Naive thymus-derived CD8-positive, alpha-beta T cell (primary cell): Measurements from ENCODE around the gene SAPCD1. TPM values are rescaled to one million over a fixed set of nuclear protein-coding genes. Genes with fewer than 3 reads are reported as not detected.

ENCODE experiments used
- ATAC-seq, 2 donors: fragments of 150-1000 bp; cut with Tn5 transposase in 1 of 2; sonication (Bioruptor Pico), chemical (Tn5 transposase) in 1 of 2; 1 replicate in 1 of 2; 2 replicates in 1 of 2; pipeline ENCODE4 v1.10.0; 2021; ENCODE audit warnings: mild to moderate bottlenecking in 2 of 2, moderate library complexity in 2 of 2
- POLR2A ChIA-PET: fragments of 350-600 bp; sonication (Branson Sonifier 250); formaldehyde crosslinking; loops from one replicate; lab custom pipeline; 2021; ENCODE audit warnings: antibody characterized with exemption; lab: Charles Lee
- DNase-seq, 10 donors: peaks; one replicate each; pipeline versions ENCODE4 v3.0.0 to v3.0.0-alpha.2; 2020 to 2022
- H3K27ac Mint-ChIP-seq, 10 donors: one replicate each; pipeline ENCODE4 v1.8.0; 2020 to 2022; ENCODE audit warnings: mild to moderate bottlenecking in 10 of 10, mixed read lengths in 10 of 10, moderate library complexity in 4 of 10, inconsistent platforms in 1 of 10
- H3K27me3 Mint-ChIP-seq, 5 donors: one replicate each; pipeline ENCODE4 v1.8.0; 2021 to 2022; ENCODE audit warnings: mixed read lengths in 5 of 5
- H3K36me3 Mint-ChIP-seq, 3 donors: one replicate each; pipeline ENCODE4 v1.8.0; 2020 to 2022; ENCODE audit warnings: mixed read lengths in 3 of 3, mild to moderate bottlenecking in 2 of 3, inconsistent platforms in 1 of 3
- H3K4me1 Mint-ChIP-seq, 4 donors: one replicate each; pipeline ENCODE4 v1.8.0; 2021 to 2022; ENCODE audit warnings: mixed read lengths in 4 of 4
- H3K4me3 Mint-ChIP-seq, 10 donors: one replicate each; pipeline ENCODE4 v1.8.0; 2020 to 2022; ENCODE audit warnings: mild to moderate bottlenecking in 10 of 10, mixed read lengths in 10 of 10, moderate library complexity in 6 of 10, inconsistent platforms in 1 of 10
- H3K9me3 Mint-ChIP-seq, 9 donors: one replicate each; pipeline ENCODE4 v1.8.0; 2020 to 2022; ENCODE audit warnings: mixed read lengths in 9 of 9, mild to moderate bottlenecking in 3 of 9, inconsistent platforms in 1 of 9, moderate library complexity in 1 of 9
- polyA plus RNA-seq, 3 donors: library from polyadenylated mRNA; unstranded; fragments of 300-500 nt; fragmentation: Illumina TruSeq; gene quantifications; one replicate each; pipeline ENCODE4 v1.2.3, GENCODE V29; 2021
- total RNA-seq, 8 experiments: library from RNA in 2 of 8; stranded (reverse) in 2 of 8; gene quantifications; one replicate each; pipeline ENCODE4 v1.2.3 and lab custom pipeline; 2021 to 2026

Gene SAPCD1
- total RNA-seq (1 to 10 TPM; 1.6 to 2.1 TPM), polyA plus RNA-seq (not detected), total RNA-seq (lab: John Stamatoyannopoulos, UW) (0 to 0.59 (median 0.26) reads per million in 6 experiments)

DNA sequence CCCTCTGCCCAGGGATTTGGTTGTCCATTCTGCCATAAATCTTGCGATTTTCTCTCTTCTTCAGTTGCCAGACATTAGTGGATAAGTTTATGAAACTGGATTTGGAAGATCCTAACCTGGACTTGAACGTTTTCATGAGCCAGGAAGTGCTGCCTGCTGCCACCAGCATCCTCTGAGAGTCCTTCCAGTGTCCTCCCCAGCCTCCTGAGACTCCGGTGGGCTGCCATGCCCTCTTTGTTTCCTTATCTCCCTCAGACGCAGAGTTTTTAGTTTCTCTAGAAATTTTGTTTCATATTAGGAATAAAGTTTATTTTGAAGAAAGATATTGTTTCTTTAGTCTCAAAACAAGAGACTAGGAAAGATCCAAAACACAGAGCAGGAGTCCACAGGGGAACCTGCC is at the start of gene SAPCD1:
SAPCD1 (plus strand) TSS at position 301 of the 400 bp plus-strand sequence. CDS start 399 bp downstream, outside the sequence.
- no peak for ATAC-seq
- H3K36me3 Mint-ChIP-seq, result peaks cover 0 to 7% (median 0%) of the 10 kb centered on the region in 3 donors
- no peak for DNase-seq
- H3K4me3 Mint-ChIP-seq, result peak within 1 kb of the TSS in 2 of 10 donors; percentile 12 to 14
- POLR2A ChIA-PET, result no interaction called here
- H3K27me3 Mint-ChIP-seq, result peaks cover 0 to 6% (median 0%) of the 10 kb centered on the region in 5 donors
- peaks cover 0 to 17% (median 2%) of the 10 kb centered on the region in 4 donors for H3K4me1 Mint-ChIP-seq
- H3K9me3 Mint-ChIP-seq, result no peaks in the 10 kb centered on the region
- peak within 1 kb of the TSS in 2 of 10 donors; percentile 29 to 88 for H3K27ac Mint-ChIP-seq

DNA sequence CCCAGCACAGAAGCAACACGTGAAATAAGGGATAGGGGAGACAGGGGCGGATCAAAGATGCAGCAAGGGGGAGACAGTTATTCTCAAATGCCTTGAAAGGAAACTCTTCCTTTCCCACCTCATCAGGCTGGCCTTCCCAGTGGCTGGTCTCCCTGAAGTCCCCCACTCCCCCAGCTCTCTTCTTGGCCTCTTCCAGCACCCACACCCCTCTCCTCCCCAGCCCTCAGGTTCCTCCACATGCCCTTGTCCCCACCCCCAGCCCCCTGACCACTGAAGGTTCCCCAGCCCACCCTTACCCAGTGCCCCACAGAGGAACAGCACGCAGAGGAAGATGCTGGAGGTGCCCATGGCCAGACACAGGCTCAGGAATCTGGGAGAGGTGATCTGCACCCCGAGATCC is 49.0 kb upstream of the SAPCD1 start:
- Mint-ChIP-seq H3K4me1 (peaks cover 18 to 28% (median 25%) of the 10 kb centered on the region in 4 donors), H3K4me3 (no peak overlapping the region), H3K27ac (peak overlapping the region in 3 of 10 donors; percentile 27 to 56 (median 31)), H3K9me3 (no peaks in the 10 kb centered on the region), H3K27me3 (no peaks in the 10 kb centered on the region), H3K36me3 (no peaks in the 10 kb centered on the region)
- DNase-seq, result no peak
- POLR2A ChIA-PET, result interaction anchor here (1.0 kb wide), 1 partner anchor 10 kb away, joined by 5 read pairs; the partner anchor contains the start of gene ABHD16A
- ATAC-seq, result no peak

DNA sequence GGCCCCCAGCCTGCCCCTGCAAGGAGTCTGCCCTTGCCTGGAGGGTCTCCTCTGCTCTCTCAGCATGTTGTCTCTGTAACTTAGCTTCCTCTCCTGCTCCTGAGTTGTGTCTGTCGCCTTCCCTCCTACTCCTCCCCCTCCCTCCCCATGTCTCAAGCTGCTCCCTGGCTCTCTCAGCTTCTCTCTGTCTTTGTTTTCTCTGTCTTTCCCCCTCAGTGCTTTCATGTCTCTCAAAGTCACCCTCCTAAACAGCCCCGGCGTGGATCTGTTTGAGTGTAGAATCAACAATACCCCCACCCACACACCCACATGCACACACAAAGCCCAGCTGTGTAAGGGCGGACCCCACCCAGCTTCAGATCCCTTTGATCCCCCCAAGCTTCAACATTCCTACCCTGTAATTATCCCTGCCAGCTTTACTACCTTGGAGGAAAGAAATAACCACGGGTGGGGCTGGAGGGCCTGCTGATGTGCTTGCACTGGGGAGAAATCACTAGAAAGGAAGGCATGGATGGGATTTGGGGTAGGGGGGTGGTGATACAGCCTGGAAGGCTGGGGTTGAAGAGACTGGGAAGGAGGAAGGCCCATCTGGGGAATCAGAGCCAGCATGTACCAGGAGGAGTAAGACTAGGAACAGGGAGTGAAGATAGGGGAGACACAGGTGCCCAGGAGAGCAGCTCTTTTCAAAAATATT is 48.3 kb upstream of the SAPCD1 start:
- Mint-ChIP-seq H3K27me3 (no peaks in the 10 kb centered on the region), H3K36me3 (no peaks in the 10 kb centered on the region), H3K27ac (peak overlapping the region in 7 of 10 donors; percentile 10 to 88 (median 75)), H3K4me1 (peaks cover 18 to 28% (median 25%) of the 10 kb centered on the region in 4 donors), H3K9me3 (no peaks in the 10 kb centered on the region), H3K4me3 (peak overlapping the region in 1 of 10 donors; percentile 5)
- ATAC-seq (no peak), DNase-seq (no peak)
- POLR2A ChIA-PET, result interaction anchor here (1.0 kb wide), 1 partner anchor 11 kb away, joined by 5 read pairs; the partner anchor contains the start of gene ABHD16A

DNA sequence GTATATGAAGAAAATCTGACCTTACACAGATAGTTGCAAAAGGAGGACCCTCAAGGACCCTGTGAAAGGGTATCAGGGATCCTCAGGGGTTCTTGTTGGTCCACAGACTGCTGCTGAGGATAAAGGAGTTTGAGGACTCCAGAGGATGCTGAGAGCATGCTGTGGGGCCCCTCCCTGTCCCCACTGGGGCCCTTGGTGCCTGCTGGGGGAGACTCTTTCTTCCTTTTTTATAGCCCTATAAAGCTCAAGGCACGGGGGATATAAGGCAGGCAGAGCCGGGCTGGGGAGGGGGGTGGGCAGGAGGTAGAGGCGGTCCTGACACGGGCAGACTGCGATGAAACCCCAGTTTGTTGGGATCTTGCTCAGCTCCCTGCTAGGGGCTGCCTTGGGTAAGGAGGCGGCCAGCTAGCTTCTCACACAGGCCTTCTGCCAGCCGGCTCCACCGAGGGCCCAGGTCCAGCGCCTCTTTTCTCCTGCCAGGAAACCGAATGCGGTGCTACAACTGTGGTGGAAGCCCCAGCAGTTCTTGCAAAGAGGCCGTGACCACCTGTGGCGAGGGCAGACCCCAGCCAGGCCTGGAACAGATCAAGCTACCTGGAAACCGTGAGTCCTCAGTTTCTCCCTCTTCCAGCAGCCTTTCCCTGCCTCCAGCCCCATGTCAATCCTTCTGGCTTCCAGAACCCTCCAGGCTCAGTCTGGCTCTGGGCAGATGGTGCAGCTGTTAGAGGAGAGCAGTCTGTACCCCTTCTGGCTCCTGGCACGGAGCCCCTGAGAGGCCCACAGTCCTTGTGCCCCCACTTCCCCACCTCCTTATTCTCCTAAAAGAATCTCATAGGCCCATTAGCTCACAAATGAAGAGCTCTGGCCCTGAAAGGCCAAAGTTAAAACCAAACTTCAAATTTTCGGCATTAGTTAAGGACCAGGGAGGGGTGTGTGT is 47.2 kb upstream of the SAPCD1 start, which contains the start of gene LY6G6D:
LY6G6D (plus strand) TSS at position 327 of the 937 bp plus-strand sequence; CDS start at position 335, 8 bp downstream.
- no peak for ATAC-seq
- Mint-ChIP-seq H3K36me3 (no peaks in the 10 kb centered on the region), H3K27me3 (no peaks in the 10 kb centered on the region), H3K4me3 (peak within 1 kb of the TSS in 1 of 10 donors; percentile 5), H3K4me1 (peaks cover 22 to 28% (median 25%) of the 10 kb centered on the region in 4 donors), H3K27ac (peak within 1 kb of the TSS in 7 of 10 donors; percentile 10 to 88 (median 75)), H3K9me3 (no peaks in the 10 kb centered on the region)
- POLR2A ChIA-PET, result interaction anchor here (0.7 to 1.0 kb wide), 3 partner anchors 8 to 139 kb away, joined by 3 to 4 read pairs (median 3); partner anchors contain the start of genes ABHD16A and MPIG6B
- no peak for DNase-seq

DNA sequence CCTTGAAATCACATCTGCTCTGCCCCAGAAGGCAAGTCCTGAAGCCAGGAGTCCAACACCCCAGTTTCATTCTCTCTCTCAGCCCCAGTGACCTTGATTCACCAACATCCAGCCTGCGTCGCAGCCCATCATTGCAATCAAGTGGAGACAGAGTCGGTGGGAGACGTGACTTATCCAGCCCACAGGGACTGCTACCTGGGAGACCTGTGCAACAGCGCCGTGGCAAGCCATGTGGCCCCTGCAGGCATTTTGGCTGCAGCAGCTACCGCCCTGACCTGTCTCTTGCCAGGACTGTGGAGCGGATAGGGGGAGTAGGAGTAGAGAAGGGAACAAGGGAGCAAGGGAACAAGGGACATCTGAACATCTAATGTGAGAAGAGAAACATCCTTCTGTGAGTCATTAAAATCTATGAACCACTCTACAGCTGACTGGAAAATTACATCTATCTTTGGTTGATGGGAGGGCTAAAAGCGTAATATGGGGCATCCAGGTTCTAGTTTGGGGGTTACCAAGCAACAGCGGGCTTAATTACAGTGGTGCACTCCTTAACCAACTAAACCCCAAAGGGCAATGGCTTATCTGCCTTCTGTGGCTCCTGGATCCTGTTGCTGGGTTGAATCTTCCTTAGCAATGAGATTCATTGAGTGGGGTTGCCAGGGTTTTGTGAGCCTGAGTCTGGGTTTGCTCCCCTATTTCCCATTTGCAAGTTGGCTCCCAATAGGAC is 44.8 kb upstream of the SAPCD1 start:
- no peak for DNase-seq

DNA sequence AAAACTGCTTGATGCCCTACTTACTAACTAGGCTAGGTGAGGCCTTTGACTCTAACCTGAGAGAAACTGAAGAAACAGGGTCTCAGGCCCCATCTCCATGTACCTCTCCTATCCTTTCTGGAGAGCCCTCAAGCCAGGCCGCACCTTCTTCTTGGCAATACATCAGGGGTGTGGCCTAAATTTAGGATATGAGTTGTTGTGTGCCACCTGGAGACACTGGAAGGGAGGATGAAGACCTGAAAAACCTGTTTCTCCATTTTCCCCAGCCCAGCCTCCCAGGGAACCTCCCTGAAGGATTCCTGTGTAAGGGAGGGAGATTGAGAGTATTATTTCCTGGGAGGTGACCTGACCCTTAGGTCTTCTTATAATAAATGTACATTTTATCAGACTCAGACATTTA is 44.2 kb upstream of the SAPCD1 start:
- H3K4me1 Mint-ChIP-seq, result peaks cover 9 to 15% (median 13%) of the 10 kb centered on the region in 4 donors
- H3K27me3 Mint-ChIP-seq, result no peaks in the 10 kb centered on the region
- no peak overlapping the region for H3K27ac Mint-ChIP-seq
- ATAC-seq (no peak), DNase-seq (no peak)
- no peaks in the 10 kb centered on the region for H3K9me3 Mint-ChIP-seq
- POLR2A ChIA-PET, result no interaction called here
- H3K4me3 Mint-ChIP-seq, result no peak overlapping the region
- no peaks in the 10 kb centered on the region for H3K36me3 Mint-ChIP-seq

More for the DNA sequence above, 44.8 kb upstream of the SAPCD1 start:
- H3K4me3 Mint-ChIP-seq, result no peak overlapping the region
- H3K4me1 Mint-ChIP-seq, result peaks cover 8 to 15% (median 11%) of the 10 kb centered on the region in 4 donors
- H3K36me3 Mint-ChIP-seq, result no peaks in the 10 kb centered on the region
- ATAC-seq, result no peak
- no peaks in the 10 kb centered on the region for H3K9me3 Mint-ChIP-seq
- H3K27me3 Mint-ChIP-seq, result no peaks in the 10 kb centered on the region
- POLR2A ChIA-PET, result no interaction called here
- no peak overlapping the region for H3K27ac Mint-ChIP-seq

DNA sequence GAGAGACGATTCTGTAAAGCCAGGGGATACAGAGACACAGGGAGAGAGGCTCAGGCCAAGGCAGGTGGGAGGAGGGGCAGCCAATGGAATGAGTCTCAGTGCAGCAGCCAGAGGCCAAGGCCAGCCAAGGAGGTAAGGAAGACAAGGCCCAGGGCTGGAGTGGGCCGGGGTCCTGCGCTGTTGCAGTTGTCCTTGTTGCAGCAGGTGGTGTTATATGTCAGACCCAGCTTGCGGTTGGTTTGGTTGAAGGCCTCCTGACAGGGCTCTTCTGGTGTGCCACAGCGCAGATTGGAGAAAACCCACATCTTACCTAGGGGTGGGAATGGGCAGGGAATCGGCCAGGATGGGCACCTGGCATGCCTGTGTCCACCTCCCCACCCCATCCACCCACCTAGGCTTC is 43.5 kb upstream of the SAPCD1 start:
- Mint-ChIP-seq H3K9me3 (no peaks in the 10 kb centered on the region), H3K27ac (peak overlapping the region in 1 of 10 donors; percentile 56), H3K4me1 (peaks cover 10 to 17% (median 14%) of the 10 kb centered on the region in 4 donors), H3K4me3 (no peak overlapping the region), H3K36me3 (no peaks in the 10 kb centered on the region), H3K27me3 (no peaks in the 10 kb centered on the region)
- DNase-seq (no peak), ATAC-seq (no peak)
- POLR2A ChIA-PET, result no interaction called here

DNA sequence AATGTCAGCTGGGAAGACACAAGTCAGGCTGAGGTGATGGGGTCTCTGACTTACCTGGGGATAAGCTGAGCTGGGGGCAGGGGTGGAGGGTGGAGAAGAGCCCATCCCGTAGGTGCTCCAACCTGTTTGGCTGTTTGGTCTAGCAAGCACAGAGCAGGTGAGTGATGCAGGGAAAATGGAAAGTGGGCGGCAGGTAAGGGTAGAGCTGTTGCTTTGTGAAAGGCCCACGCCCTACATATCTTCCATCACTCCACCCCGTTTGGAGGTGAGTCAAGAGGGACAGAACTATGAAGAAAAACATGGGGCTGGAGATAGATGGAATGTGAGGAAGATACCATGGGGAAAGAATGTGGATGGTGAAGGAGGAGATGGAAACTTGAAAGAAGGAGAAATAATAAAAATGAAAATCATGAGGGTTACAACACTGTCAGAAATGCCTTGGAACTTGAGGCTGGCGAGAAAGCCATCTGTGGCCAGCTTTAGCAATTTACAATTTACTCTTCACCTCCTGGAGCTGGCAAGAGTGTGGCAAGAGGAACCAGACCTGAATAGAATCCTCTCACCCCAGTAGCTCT is 42.2 kb upstream of the SAPCD1 start:
- Mint-ChIP-seq H3K4me1 (peaks cover 10 to 21% (median 13%) of the 10 kb centered on the region in 4 donors), H3K4me3 (no peak overlapping the region), H3K9me3 (no peaks in the 10 kb centered on the region), H3K27ac (peak overlapping the region in 1 of 10 donors; percentile 74), H3K36me3 (no peaks in the 10 kb centered on the region), H3K27me3 (no peaks in the 10 kb centered on the region)
- ATAC-seq, result no peak
- POLR2A ChIA-PET, result no interaction called here
- DNase-seq, result no peak

DNA sequence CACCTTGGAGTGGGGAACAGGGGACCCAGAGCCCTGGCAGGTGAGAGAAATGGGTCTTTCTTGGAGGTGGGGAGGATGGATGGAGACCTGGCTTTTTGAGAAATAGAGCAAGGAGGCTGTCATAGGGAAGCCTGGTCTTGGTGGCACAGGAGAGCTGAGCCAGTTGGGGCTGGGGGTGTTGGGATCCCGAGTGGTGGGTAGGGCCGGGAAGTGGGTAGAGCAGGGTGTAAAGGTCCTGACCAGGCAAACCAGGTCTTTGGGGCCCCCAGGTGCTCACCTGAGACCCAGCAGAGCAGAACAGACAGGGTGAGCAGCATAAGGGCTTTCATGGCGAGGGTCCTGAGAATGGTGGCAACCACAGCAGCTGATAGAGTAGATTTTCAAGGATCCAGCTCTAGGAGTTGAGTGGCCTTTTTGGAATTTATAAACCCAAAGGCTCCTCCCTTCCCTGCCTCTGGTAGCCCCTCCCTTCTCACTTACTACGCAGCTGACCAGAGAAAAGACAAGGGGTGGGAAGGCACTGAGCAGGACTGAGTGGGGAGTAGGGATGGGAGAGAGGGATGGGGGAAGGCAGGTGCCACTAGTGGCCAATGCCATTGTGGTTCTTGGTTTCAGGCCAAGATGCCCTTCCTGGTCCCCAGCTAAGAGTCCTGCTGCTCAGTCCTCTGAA is 41.0 kb upstream of the SAPCD1 start, which contains the start of gene LY6G6C:
LY6G6C (minus strand) TSS at position 396 of the 670 bp plus-strand sequence; CDS start at position 329, 67 bp downstream.
- ATAC-seq (no peak), DNase-seq (no peak)
- no peaks in the 10 kb centered on the region for H3K36me3 Mint-ChIP-seq
- peak within 1 kb of the TSS in 5 of 10 donors; percentile 7 to 87 (median 78) for H3K27ac Mint-ChIP-seq
- H3K4me3 Mint-ChIP-seq, result peak within 1 kb of the TSS in 2 of 10 donors; percentile 1 to 30
- H3K9me3 Mint-ChIP-seq, result no peaks in the 10 kb centered on the region
- H3K4me1 Mint-ChIP-seq, result peaks cover 14 to 30% (median 23%) of the 10 kb centered on the region in 4 donors
- no peaks in the 10 kb centered on the region for H3K27me3 Mint-ChIP-seq
- POLR2A ChIA-PET, result interaction anchor here (0.6 kb wide), 1 partner anchor 86 kb away, joined by 8 read pairs; no protein-coding TSS in a partner anchor

DNA sequence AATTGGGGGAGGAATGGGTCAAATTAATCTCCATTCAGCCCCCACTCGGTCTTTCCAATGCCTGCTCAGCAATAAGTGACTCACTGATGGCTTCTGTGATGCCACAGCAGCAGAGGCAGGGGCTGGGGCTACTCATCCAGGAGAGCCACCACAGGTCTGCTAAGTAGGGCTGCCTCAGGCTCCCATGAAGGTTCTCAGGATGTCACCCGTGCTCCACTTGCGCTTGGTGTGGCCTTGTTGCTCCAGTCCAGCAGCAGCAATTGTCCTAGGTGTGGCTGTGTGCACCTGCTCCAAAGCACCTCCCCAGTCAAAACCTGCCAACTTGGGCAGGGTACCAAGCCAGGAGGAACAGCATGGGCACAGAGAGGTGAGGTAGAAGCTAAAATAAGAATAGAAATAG is 40.3 kb upstream of the SAPCD1 start:
- no peak overlapping the region for H3K4me3 Mint-ChIP-seq
- H3K9me3 Mint-ChIP-seq, result no peaks in the 10 kb centered on the region
- ATAC-seq, result no peak
- H3K4me1 Mint-ChIP-seq, result peaks cover 18 to 35% (median 30%) of the 10 kb centered on the region in 4 donors
- H3K27ac Mint-ChIP-seq, result peak overlapping the region in 2 of 10 donors; percentile 7 to 63
- DNase-seq, result no peak
- H3K27me3 Mint-ChIP-seq, result no peaks in the 10 kb centered on the region
- H3K36me3 Mint-ChIP-seq, result no peaks in the 10 kb centered on the region
- POLR2A ChIA-PET, result interaction anchor here (0.6 to 0.7 kb wide), 2 partner anchors 69 to 101 kb away, joined by 3 to 5 read pairs; no protein-coding TSS in a partner anchor
